ENCODE measurements around the gene PLA2G2F. TPM values are rescaled to one million over a fixed set of nuclear protein-coding genes. Genes with fewer than 3 reads are reported as not detected.

PLA2G2F gene
- total RNA-seq, 1 donor from 2014 or later = not detected

Other genes starting within 250 kb of the PLA2G2F start
- gene PLA2G2E, start 215.7 kb upstream of the PLA2G2F start, total RNA-seq = not detected in 3 replicates
- 3.7 to 5.0 TPM (median 4.1 TPM) in 3 replicates for gene PLA2G2A, start 159.7 kb upstream of the PLA2G2F start, total RNA-seq
- gene PLA2G5, start 69.1 kb upstream of the PLA2G2F start, total RNA-seq = 0.25 TPM in 1 of 3 replicates, not detected in the others
- not detected in 3 replicates for gene PLA2G2D, start 19.8 kb upstream of the PLA2G2F start, total RNA-seq
- 2.2 to 2.6 TPM (median 2.3 TPM) in 3 replicates for gene UBXN10, start 46.8 kb downstream of the PLA2G2F start, total RNA-seq
- gene PLA2G2C, start 47.2 kb downstream of the PLA2G2F start, total RNA-seq = 0.24 to 0.50 TPM (median 0.40 TPM) in 3 replicates
- 0.20 to 0.29 TPM (median 0.25 TPM) in 3 replicates for gene VWA5B1, start 151.6 kb downstream of the PLA2G2F start, total RNA-seq

Data from mesothelial cell of epicardium (in vitro differentiated cells).